ENCODE results near the gene ARID5B. TPM values are rescaled to one million over a fixed set of nuclear protein-coding genes. Genes with fewer than 3 reads are reported as not detected.
"Not testable (repeated sequence)": the region's sequence is repeated elsewhere in the genome, so short reads cannot be mapped to it uniquely, and the experiment has no call there.

ARID5B gene
- total RNA-seq, 1 experiment from 2014 or later = 12.4 TPM

DNA sequence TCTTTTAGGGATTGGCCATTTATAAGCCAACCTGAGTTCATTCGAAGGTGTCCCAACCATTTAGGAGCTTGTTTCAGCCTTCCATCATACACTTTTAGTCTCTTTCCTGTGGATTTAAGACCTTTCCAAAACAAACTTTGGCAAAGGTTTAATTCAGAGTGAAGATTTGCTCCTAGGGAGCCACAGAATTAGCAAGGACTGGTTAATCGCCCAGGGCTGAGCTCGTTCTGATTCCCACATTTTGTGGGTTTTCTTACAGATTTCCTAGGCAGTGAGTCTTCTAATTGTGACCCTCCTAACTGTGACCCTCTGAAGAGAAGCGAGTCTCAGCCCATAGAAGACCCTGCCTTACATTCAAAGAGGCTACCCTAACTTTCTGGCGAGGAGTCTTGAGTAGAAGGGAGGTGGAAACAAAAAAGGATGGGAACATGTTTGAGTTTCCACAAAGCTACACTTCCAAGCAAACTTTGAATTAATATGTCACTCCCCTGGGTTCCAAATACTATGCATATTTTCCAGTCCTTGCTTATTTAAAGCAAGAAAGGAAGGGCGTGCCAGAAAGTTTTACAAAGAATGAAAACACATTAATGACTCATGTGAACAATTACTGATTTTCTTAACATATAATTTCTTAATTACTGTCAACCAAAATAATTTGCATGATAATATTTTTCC, 118.3 kb downstream of the ARID5B start:
- no peak for DNase-seq (ENCODE audit: low spot score)
- in situ Hi-C loops (cut with HindIII; ENCODE audit: low sequenced_read_pairs) = no loop called here

DNA sequence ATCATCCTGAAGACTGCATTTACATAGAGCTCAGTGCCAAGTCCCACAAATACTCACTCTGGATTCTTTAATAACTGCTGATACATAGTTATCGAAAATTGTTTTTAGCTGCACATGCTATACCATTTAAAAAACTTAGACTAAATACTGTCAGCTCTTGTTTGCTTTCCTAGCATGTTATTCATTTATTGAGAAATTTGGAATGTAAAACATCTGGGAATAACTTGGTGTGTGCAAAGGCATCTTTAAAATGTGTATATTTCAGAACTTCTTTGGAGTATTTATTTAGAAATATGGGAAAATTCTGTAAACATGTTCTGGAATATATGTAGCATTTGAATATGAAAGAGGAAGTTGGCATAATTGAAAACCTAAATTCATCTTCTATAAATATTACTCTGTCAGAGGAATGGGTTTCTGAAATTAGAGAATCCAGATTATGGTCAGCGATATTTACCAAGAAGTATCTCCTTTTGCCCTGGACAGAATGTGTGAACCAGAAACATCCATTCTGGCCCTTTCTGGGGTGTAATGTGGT, 119.7 kb downstream of the ARID5B start:
- in situ Hi-C loops (cut with HindIII; ENCODE audit: low sequenced_read_pairs) = no loop called here
- no peak for DNase-seq (ENCODE audit: low spot score)

DNA sequence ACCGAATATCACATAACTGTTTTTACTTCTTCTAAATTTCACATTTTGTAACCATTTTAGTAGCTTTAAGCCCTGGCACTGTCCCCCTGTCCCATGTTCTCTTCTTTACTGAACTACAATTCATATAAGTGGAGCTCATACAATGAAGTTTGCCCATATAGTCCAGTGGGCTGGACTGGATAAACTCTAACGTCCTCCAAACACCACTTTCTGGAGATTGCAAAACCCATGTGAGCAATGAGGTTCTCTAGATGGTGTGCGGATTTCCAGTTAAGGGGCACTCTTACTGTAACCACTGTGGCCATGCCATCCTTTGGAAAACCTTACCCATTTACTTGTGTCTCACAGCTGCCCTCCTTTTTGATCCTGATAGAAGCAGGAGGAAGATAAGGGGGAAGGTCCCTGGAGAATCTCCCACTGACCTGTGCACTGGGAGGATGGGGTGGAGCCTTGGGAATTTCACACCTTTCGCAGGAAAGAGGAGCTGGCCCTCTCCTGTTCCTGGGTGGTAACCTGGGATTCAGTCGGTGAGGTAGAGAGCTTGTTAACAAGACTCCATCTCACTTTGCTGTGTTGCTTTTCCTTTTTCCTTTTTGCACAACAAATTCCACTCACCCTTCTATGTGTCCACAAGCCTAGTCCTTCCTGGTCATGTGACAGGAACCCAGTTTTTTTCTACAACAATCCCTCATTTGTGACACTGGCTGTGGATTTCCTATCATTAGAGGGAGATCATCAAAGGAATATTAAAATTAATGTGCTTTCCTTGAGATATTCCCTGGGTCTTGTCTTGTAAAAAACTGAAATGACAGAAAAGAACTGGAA, 120.7 kb downstream of the ARID5B start:
- in situ Hi-C loops (cut with HindIII; ENCODE audit: low sequenced_read_pairs) = no loop called here
- DNase-seq (ENCODE audit: low spot score) = no peak

DNA sequence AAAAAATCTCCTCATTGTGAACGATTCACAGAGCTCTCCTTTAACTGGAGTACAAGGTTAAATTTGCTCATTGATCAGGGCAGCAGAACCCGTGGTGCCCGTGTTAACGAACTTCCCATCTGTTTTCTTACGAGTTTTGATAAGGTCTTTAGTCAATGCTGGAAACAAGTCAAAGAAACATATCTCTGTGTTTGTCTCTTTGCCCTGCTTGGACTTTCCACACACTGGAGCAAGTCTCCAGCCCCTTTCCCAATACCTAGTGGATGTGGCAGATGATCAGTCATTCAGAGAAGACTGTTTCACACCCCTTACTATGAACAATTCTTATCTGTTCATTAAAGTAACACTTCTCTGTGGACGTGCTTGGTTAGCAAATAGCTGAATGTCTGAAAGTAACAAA, 121.3 kb downstream of the ARID5B start:
- in situ Hi-C loops (cut with HindIII; ENCODE audit: low sequenced_read_pairs) = no loop called here
- DNase-seq (ENCODE audit: low spot score) = no peak

DNA sequence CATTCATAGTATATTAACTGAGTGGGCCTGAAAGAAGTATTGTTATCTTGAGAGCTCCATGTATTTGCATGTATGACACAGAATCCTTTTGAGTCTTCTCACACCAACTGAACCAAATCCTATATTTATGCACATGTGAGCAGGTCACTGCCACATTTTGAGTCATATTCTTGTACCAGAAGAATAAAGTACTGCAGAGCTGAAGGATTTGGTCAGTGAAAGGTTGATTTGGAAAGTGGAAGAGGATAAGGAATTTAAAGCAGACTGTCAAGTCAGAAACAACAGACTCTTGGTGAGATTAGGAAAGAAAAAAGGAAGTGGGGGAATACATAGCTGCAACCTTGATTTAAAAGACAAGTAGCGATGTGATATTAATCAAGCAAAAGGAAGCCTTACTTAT, 121.8 kb downstream of the ARID5B start:
- DNase-seq (ENCODE audit: low spot score) = no peak
- in situ Hi-C loops (cut with HindIII; ENCODE audit: low sequenced_read_pairs) = no loop called here

DNA sequence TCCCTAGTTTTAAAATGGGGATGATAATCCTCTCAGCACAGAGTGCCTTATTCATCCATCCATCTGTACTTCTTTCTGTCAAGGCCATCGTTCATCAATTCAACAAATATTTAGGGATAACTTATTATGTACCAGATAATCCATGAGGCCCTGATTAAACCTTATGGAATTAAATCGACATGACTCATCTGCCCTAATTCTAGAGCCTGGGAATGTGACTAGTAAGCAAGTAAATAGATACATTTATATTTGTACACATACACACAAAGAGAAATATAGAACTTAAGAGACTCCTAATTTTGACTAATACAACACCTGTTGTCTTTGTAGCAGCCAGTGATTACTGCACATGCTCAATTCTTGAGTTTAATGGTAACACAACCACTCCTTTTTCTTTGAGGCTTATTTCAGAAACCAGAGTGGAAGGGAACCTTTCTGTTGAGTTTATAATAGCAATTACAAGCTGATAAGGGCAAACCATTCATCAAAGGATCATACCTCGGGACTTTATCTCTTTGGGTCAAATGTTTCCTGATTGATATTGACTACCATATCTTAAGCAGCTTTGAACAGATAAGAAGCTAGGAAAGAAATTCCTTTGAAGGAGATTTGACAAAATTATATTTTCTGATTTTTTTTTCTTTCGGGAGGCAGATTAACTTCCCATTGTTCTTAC, 122.7 kb downstream of the ARID5B start:
- in situ Hi-C loops (cut with HindIII; ENCODE audit: low sequenced_read_pairs) = no loop called here
- DNase-seq (ENCODE audit: low spot score) = no peak

DNA sequence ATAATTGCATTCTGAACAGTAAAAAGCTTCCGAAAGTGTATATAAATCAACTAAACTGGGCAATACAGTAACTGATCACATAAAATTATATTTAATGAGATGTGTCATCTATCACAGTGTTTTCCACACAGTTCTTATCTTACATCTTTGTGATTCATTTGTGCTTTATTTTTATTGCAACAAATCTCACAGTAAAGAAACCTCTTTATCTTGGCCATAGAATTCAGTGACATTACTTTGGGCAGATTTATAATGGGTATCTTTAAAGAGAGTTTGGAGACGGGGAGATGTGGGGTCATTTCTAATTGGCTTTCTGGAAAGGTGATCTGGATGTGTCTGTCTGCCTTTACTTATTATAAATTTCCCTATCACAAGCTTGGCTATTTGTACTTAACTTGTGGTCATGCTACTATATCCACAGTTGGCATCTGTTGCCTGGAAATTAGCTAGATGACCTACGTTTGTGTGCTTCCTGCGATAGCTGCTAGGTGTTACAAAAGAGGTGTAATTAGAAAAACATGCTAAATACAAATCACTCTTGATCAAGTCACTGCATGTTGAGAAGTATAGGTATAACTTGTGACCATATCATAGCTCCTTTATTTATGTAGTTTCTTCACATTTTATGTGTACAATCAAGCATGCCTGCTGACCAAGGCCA, 123.8 kb downstream of the ARID5B start:
- in situ Hi-C loops (cut with HindIII; ENCODE audit: low sequenced_read_pairs) = no loop called here
- no peak for DNase-seq (ENCODE audit: low spot score)

DNA sequence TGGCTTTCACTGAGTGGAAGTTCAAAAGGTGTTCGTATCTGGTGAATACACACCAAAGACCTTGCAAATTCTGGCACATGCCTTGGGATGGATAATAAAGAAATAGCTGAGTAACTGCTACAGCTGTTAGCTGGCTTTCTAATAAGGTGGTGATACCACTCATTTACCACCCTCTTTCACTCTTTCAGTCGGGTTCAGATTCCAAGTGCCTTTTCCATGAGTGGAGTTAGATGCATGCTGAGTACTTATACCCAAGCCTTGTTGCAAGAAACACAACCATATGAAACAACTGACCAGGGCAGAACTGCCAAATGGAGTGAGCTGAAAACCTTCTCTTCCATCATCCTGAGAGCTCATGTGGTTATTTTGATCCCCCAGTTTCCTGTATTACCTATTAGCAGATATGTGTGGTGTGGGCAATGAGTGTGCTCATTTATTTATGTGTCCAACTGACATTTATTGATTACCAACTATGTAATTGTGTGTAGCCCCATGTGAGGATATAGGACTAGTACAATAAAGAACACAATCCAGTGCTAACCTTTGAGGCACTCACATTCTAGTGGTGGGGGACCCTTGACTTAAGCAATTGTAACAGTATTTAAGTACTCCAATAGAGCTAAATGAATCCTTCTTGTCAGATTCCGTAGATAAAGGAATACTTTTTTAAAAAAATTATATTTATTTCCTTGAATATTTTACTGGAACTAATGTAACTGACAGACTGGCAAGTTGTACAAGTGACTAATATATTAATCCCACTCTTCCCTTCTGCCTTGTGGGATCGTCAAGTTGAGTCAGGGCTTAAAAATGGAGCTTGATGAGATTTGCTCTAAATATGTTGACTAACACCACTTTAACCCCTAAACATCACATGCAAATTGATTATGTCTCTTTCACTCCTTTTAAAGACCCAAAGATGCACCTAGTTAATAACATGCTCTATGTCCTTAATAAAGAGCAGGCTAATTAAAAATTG, 124.7 kb downstream of the ARID5B start:
- in situ Hi-C loops (cut with HindIII; ENCODE audit: low sequenced_read_pairs) = no loop called here
- DNase-seq (ENCODE audit: low spot score) = no peak

DNA sequence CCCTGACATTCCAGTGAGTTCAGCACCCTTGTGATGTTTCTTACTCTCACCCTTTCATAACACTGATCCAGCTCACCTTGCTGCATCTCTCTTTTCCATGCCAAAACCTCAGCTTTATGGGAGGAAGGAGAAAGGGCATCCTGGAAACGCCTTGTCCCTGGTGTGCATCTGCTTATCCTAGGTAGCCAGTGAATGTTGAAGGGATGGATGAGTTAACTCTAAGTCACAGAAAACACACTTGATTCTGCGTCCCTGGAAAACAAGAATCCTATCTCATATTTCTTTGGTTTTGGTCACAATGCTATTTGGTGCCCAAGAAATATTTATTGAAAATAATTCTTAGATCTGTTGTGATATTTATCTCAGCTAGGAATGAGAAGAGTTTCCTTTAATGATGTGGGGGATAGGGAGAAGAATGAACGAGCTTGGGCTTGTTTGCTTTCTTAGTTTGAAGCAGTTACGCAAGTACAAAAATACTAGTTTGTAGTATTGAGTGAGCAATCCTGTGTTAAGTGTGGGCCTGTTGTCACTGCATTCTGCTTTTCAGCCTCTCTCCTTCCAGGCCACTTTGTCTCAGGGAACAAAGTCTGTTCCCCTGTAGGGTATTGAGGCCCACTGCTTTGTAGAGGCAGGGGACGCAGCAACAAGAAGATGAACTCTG, 126.5 kb downstream of the ARID5B start:
- in situ Hi-C loops (cut with HindIII; ENCODE audit: low sequenced_read_pairs) = no loop called here

DNA sequence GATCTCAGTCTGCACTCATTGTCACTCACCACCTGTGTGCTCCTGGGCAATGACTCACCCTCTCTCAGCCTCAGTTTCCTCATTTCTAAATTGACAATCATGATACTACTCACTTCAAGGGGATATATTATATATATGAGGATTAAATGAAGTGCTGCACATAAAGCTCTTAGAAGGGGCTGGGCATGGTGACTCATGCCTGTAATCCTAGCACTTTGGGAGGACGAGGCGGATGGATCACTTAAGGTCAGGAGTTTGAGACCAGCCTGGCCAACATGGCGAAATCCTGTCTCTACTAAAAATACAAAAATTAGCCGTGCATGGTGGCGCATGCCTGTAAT, 127.0 kb downstream of the ARID5B start:
- in situ Hi-C loops (cut with HindIII; ENCODE audit: low sequenced_read_pairs) = not testable (repeated sequence)

More for the DNA sequence above, 126.5 kb downstream of the ARID5B start:
- no peak for DNase-seq (ENCODE audit: low spot score)

DNA sequence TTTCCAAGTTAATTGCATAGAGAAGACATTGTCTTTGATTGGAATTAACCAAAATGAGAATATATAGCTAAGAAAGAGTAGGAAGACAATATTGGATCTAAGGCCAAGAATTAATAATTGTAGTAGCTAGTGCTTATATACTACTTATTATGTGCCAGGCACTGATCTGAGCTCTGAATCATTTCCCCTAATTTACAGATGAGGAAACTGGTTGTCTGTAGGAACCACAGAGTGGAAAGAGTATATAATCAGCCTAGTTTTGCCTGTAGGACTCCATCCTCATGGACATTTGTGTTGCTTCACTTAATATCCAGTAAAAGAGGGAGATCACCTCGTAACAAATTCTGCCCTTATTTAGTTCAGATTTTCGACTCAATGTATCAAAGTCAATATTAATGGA, 127.9 kb downstream of the ARID5B start:
- in situ Hi-C loops (cut with HindIII; ENCODE audit: low sequenced_read_pairs) = no loop called here
- DNase-seq (ENCODE audit: low spot score) = no peak

More for the DNA sequence above, 127.0 kb downstream of the ARID5B start:
- not testable (repeated sequence) for DNase-seq (ENCODE audit: low spot score)

DNA sequence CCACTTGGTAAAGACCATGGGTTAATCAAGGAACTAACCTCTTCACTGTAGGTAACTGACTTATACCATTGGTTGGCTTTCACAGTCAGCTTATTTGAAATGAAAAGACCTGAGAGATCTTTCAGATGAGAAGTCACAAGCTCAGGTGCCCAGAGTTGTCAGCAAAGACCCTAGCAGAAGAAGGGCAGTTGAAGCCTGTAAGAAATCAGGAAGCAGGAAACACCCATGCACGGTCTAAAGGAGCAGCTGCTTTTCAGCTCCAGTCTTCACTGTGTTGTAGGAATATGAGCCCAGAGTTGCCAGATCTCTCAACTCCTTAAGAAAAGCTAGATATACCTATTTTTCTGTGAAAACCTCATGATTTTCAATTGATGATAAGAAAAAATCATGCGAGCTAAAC, 130.0 kb downstream of the ARID5B start:
- no peak for DNase-seq (ENCODE audit: low spot score)
- in situ Hi-C loops (cut with HindIII; ENCODE audit: low sequenced_read_pairs) = no loop called here

DNA sequence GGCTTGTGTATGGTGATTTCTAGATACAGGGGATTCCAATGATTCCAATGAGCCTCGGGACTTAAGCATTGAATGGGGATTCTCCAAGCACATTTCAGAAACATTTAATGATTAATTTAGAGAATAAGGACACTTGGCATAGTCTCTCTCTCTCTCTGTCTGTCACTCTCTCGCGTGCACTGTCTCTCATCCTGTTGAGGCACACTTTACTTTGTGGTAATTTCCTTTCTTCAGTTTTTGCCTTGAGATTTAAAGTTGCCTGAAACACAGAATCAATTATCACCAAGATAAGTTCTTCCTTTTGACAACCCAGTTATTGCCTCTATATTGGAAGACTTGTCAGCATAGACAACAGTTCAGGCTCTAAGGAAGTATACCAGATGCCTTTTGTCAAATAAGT, 131.6 kb downstream of the ARID5B start:
- DNase-seq (ENCODE audit: low spot score) = no peak
- in situ Hi-C loops (cut with HindIII; ENCODE audit: low sequenced_read_pairs) = no loop called here

DNA sequence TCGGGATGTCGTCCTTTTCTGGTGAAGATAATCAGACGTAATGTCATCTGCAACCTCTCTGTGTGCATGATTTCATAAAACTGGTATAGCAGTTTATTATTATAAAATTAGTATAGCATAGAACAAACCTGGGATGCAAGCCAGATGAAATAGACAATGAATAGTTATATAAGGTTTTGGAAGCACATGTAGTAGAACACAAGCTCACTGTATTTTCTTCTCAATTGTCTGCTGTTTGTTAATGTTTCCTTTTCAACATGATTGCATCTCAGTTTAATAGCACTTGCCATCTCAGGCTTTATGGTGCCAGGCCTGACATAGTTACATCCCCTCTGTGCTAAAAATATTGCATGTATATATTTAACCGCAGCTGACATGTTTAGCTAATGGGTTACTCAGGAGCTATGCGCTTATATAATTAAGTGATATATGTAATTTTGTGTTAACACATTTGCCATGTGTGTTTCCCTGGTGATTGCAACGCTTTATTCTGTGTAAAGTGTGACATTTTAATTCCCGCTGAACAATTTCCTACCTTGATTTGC, 132.7 kb downstream of the ARID5B start:
- in situ Hi-C loops (cut with HindIII; ENCODE audit: low sequenced_read_pairs) = no loop called here
- DNase-seq (ENCODE audit: low spot score) = no peak

DNA sequence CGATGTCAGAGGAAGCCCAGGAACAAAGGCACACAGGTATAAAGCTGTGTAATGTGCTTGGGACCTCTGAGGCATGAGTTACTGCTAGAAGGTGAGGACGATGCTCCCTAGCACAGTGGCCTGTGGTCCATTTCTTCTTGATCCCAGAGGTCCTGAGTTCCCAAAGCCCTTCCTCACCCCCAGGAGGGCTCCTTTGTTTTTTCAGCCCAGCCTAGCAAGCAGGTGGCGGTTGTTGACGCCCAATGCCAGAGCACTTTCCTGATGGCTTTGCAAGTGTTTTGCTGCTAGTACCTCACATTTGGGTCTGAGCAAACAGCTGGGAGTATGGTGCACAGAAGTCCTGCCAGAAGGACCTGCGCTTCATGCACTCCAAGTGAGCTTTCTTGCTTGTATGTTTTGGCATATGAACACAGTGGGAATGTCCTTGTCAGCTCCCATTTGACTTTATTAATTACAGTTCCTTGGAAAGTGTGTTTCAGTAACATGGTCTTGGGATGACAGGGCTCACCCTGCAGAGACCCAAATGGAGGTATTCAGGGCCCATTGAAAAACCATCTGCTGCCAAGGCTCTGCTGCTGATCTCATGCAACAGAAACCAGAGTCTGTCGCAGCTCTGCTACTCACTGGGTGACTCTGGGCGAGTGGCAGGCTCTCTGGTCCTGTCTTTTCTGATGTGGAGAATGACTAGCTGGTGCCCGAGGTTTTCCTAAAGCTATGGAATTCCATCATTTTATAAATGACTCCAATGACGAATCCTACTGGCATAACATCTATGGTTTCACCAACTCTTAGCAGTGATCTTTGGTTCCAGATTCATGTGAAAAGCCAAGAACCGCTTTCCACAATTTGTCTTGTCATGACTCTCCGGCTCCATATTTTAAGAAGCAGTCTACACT, 134.9 kb downstream of the ARID5B start:
- in situ Hi-C loops (cut with HindIII; ENCODE audit: low sequenced_read_pairs) = no loop called here
- DNase-seq (ENCODE audit: low spot score) = no peak

DNA sequence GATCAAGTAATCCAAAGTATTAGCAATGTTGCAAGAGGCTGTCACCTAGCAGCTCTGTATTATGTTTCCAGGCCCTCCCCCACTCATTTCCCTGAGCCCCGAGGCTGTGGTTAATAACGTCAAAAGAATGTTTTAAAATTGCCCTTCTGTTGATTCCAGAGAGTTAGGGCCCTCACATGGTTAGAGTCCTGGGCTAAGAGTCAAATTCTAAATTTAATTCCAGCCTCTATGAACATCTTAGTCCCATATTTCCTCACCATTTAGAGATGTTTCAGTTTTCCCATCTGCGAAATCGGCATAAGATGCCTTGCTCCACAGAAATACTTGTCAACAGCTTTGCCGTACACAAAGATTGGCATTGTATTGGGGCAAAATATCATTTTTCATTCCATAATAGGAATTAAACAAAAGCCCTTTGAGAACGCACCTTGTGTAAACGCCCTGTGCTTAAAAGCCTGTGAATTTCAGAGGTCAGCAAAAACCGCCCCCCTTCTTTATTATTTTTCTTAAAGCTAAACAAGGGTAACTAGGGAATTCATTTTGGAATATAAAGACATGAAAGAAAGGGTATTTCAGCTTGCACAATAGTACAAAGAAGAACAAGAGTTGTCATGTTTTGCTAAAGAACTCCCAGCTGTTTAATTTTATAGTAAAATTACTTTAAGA, 135.8 kb downstream of the ARID5B start:
- no peak for DNase-seq (ENCODE audit: low spot score)
- in situ Hi-C loops (cut with HindIII; ENCODE audit: low sequenced_read_pairs) = no loop called here
